Fibroblast of skin of abdomen (primary cell): ENCODE results near the gene NKAIN2.
"Not testable (repeated sequence)": the region's sequence is repeated elsewhere in the genome, so short reads cannot be mapped to it uniquely, and the experiment has no call there.

ENCODE experiments used
- DNase-seq: peaks from one replicate; pipeline ENCODE4 v3.0.0-alpha.2; 2013

NKAIN2 gene

DNA sequence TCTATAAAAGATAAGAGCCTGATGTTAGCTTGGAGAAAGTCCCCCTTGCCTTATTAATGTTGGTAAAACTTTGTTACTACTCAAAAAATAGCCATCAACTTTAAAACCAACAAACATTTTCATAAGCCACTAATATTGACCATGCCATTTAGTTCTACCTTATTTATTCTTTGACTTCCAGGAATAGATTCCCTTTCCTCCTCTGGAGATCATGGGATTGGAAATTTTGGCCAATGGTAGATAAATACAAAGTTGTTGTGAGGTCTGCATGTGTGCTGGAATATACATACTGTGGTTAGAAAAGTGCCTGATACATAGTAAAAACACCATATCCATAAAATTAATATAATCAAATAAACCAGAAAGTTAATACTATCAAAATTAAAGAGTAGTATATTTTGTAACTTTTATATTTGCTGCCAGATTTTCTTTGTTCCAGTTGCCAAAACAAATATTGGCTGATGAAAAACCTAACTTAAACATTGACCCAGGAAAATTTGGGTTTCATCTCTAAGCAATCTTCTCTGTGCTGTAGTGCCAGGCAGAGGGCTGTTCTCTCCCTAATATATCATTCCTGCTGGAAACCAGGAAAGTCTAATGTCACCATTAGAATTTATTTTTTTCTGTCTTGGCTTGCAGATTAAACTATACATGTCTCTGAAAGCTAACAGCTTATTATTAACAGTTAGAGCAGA, 169.1 kb downstream of the NKAIN2 start:
- DNase-seq = no peak

DNA sequence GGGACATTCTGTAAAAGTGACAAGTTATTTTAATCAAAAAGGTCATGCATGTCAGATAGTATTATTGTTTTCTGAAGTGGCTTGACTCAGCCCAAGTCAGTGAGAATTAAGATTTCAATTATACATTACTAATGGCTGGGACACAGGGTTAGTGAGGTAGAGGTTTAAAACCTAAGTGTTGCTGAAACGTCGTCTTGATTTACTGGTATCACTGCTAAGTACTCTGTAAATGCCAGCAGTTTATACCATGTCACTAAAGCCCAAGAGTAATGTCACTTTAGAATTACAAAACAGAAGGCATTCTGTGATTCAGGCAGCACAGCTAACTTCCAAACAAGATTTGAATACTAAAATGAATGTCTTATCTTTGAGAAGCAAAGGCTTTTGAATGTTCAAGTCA, 176.6 kb downstream of the NKAIN2 start:
- no peak for DNase-seq

DNA sequence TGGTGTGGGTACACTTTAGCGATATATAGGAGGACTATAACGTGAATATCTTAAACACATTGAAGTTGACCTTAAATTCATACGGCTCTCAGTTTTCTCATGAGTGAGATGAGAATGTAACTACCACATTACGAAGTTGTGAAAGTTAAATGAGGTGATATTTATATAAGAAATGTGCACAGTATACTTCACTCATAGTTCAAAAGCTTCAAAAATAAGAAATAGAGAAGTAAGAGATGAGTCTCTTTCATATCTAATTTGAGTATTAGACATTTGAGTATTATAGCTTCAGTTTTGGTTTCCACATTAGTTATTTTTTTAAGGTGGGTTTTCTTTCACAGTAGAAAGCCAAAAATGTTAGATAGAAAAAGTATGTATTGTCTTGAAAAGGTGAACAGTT, 183.3 kb downstream of the NKAIN2 start:
- no peak for DNase-seq

DNA sequence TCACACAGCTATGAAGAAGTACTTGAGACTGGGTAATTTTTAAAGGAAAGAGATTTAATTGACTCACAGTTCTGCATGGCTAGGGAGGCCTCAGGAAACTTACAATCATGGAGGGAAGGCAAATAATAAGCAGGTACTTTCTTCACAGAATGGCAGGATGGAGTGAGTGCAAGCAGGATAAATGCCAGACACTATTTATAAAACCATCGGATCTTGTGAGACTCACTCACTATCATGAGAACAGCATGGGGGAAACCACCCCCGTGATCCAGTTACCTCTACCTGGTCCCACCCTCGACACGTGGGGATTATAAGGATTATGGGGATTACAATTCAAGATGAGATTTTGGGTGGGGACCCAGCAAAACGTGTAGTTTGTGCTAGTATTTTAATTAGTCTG, 186.3 kb downstream of the NKAIN2 start:
- DNase-seq = not testable (repeated sequence)

DNA sequence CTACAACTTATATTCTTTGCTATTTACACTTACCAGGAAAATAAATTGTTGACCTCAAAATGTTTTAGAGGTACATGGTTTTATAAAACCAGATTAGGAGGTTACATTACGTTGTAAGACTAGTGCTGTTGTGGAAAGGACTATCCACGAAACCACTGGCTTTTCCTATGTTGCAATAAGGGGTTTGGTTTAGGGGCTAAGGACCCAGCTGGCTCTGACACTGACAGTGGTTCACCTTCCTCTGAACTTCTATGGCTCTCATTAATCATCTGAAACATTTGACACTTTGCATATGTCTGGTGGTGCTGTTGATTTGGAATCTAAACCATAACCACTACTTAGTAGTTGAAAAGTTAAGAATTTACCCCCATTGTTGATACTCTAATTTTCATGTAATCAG, 186.7 kb downstream of the NKAIN2 start:
- no peak for DNase-seq

DNA sequence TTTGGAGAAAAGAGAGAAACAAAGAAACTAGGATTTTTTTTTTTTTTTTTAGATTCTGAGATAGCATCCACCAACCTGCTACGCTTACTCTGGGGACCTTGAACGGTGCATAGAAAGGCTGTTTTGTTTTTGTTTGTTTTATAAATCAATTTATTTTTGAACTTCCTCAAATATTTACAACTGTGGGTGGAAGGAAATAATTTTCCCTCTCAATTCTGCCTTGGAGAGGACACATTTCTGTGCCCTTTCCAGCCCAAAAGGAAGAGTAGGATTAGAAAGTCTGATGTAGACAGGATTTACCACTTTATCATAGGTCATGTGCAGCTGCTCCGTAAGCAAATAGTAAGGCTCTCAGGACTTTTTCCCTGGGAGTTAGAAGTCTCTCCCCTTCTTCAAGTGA, 190.5 kb downstream of the NKAIN2 start:
- no peak for DNase-seq

DNA sequence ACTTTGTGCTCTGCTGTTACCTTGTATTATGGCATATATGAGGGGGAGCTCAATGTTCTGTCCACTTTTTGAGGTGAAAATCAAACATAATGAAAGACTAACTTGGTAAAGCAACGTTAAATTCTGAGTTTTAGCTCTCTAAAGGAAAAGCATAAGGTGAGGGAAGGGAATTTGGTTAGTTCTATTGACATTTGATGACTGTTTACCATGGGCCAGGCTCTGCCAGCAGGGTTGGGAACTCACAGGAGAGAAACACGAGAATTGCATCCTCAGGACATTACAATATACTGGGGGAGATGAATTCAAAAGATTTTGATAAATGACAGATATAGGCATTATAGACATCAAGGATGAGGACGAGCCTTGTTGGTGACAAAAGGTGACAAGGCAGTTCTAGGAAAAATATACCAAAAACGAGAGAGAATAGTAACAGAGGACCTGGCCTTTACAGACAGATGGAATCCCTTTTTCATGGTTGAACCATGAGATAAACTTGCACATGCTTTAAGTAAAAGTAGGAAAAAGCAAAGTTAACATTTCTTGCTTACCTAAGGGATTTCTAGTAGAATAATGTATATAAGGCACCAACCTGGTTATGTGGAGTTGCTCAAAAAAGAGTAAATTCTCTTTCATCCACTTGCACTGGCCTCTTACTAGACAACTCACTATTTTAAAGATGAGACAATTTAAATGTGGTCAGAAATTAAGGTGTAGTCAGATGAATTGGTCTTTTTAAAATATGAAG, 191.4 kb downstream of the NKAIN2 start:
- DNase-seq = no peak

DNA sequence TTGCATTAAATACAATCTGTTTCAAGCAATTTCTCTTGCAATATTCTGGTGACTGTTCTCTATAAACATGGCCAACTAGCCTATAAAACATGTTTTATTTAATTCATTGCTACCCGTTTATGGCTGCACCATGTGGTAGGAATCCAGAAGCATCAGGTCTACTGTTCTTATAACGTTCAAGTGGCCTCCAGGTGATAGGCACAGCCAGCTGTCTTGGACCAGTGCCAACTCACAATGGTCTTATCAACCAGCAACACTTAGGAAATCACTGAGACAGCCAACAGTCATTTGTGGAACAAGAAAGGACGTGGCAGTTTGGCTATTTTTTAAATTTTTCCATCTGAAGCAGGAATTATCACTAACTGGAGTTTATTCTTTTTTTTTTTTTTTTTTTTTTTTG, 193.6 kb downstream of the NKAIN2 start:
- no peak for DNase-seq

DNA sequence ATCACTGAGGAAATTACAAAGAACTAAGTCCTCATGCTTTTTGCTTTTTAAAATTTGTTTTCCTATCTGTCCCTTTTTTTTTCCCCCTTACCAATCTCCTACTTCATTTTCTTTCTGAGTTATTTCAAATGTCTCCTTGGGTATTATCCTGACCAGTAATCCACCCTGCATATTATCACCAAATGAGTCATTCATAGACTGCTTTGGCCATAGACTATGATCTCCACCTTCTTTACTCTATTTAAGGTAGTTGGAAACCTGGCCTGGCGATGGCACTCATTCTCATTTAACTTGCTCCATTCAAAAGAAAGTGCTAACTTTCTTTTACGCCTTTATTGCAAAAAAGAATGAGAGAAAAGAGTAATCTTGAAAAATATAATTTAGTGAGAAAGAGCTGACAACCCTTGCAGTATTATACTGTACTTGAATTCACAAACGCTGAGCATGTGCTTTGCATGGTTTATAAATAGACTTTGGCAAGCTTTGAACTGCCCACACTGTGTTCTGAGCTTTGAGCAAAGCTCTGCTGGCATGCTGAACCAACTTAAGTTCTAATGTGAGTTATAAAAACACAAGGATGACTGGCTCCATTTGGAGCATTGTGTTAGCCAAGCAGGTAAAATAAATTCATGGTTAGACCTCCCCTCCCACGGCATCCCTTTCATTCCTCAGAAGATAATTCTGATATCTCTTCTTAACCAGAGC, 198.9 kb downstream of the NKAIN2 start:
- no peak for DNase-seq

DNA sequence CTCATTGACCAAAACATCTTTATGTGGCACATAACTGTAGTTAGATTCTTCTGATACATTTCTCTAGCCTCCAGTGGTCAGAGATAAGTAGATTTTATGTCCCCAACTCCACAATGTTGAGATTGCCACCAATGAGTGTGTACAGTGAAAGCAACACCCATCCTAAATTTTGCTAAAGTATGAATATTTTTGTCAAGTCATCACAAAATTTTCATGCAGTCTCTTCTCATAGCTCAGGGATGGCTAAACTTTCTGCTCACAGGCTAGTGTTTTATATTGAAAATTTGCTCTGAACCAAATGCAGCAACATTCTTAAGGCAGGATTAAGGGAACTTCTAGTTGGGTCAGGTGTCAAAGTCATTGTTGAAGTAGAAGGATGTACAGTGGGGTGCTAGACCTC, 203.6 kb downstream of the NKAIN2 start:
- DNase-seq = no peak

DNA sequence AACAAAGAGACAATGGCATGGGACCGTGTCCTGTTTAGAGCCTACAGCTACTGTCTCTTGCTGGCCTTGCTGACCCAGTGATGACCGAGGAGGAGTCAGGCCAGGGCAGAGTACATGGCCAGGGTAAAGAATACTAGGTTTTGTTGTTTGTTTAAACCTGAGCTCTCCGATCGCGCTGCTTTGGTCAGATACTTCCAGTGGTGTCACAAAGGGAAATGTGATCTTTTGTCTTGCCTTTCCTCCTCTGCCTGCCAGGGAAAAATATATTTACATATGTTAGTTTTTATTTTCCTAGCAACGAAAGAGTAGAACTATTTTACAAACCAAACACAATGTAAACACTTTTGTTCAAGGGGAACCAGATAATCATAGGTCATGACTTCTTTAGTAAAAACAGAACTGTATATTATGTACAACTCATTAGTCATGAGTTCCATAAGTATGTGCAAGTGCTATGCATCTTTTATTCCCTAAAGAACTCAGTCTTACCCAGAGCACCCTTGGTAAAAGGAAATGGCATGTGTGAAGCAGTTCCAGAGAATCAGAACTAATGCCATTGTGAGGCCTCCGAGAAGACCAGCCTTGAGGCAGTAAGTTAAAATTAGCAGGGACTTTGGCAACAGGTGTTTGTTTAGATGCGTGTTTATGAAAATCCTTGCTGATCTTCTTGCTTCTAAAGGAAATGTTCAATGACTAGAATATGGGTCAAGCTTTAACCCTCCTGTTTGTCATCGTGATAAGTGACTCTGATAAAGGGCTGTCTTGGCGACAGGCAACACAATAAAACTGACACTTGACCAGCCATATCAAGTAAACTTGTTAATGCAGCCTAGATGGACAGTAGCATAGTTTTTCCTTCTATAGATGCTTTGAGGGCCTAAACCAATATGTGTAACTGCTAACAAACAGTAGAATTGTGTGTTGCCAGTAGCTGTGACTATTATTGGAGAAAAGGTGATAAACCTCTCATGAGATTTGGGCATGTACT, 204.6 kb downstream of the NKAIN2 start:
- DNase-seq = no peak

DNA sequence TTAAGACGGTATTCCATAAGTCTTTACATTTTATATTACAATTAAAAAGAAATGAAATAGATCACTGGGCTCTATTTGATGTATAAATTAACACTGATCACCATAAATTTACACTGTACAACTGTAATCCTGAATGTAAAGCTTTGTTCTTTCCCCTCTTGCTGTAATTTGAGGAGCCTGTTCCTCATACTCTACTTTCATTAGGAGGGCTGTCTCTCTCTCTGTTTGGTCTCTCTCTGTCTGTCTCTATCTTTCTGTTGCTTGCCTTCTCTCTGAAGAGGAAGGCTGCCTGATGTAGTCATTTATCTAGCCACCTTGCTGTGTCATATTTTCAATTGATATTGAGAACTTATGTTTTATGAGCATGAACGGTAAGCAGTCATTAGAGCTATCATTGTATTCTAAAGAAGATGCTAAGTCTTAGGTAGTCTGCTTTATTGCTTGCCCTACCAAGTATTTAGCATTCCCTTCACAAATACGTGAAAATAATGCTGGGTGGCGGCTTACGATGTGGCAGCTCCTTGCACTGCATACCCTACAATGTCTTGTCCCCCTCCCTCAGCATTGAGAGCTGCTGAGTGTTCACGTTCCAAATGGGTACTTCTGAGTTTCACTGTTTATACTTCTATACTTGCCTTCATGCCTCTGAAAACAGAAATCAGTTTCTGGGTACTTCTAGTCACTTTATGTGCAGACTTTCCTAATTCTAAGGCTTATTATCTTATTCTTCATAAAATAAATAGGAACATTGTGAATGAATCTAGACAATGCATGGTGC, 205.5 kb downstream of the NKAIN2 start:
- no peak for DNase-seq

DNA sequence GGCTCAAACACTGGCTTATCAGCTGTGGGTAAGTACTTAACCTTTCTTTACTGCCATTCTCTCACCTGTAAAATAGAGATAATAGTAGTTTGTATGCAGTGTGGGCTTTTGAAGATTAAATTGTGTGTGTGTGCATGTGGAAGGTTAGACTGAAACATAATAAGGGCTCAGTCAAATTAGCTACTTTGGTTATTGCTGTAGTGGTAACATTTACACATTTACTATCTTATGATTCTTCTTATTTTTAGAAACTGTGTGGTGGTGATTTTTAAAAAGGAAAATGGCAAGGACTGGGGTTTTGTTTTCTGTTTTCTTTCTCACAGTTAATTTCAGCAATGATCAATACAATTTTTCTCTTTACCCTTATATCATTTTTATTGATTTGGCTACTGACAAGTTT, 206.9 kb downstream of the NKAIN2 start:
- no peak for DNase-seq

DNA sequence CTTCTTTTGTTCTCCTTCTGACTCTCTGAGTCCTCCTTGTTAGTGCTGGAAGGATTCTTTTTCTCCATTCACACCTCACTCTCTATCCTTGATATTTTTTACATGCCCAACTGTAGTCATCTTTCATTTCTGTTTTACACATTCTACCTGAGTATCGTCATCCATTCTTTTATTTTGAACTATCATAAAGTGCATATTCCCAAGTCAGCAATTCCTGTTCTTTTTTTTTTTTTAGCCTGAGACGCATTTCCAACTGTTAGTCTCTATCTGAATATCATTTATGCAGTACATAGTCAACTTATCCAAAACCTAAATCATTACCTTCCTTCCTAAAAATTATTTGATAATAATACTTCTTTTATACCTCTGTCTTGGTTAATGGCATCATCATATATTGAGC, 207.5 kb downstream of the NKAIN2 start:
- no peak for DNase-seq

DNA sequence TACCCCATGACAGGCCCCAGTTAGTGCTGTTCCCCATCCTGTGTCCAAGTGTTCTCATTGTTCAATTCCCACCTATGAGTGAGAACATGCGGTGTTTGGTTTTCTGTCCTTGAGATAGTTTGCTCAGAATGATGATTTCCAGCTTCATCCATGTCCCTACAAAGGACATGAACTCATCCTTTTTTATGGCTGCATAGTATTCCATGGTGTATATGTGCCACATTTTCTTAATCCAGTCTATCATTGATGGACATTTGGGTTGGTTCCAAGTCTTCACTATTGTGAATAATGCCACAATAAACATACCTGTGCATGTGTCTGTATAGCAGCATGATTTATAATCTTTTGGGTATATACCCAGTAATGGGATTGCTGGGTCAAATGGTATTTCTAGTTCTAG, 218.4 kb downstream of the NKAIN2 start:
- DNase-seq = not testable (repeated sequence)

DNA sequence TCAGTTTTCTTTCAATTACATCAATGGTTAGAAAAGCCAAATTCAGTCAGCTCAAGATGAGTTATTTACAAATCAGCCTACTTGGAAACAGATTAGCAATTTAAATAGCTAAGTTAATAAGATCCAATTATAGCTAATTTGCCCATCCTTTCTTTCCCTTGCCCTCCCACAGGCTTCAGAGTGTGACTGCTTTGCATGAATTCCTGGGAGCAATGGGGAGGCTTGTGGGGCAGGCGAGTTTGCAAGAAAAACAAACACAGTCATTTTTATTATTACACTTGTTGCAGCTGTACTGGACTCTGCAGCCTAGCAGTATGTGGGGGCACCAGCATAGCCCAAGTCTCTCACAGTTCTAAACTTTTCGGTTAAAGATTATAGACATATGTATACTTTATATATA, 219.0 kb downstream of the NKAIN2 start:
- no peak for DNase-seq

DNA sequence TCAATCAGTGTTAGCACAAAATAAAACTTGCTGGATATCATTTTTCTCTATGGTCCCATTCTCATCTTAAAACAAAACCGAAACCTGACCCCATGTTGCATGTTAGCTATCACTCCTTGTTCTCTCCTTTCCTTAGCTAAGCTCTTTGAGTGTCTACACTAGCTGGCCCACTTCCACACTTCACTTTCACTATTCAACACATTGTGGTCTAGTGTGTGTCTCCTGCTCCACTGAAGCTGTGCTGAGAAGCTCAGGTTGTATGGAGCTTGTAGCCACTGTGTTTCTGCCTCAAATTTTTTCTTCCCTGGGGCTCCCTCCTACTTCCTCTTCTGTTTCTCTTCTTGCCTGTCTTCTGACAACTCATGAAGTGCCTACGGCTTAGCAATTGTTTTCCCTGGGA, 223.0 kb downstream of the NKAIN2 start:
- no peak for DNase-seq

DNA sequence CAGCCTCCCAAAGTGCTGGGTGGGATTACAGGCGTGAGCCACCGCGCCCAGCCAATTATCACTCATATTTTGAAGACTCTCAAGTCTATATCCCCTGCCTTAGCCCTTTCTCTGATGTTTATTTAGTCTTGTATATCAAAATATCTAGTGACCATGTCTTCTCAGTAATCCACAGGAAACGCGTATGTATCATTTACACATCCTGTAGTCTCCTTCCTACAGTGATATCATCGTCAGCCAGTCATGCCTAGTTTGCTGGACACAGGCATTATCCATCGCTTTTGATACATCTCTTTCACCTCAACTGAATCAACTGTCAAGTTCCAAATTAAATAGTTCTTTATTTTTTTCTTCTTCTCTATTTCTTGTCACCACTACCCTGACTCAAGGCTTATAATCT, 223.7 kb downstream of the NKAIN2 start:
- DNase-seq = no peak

DNA sequence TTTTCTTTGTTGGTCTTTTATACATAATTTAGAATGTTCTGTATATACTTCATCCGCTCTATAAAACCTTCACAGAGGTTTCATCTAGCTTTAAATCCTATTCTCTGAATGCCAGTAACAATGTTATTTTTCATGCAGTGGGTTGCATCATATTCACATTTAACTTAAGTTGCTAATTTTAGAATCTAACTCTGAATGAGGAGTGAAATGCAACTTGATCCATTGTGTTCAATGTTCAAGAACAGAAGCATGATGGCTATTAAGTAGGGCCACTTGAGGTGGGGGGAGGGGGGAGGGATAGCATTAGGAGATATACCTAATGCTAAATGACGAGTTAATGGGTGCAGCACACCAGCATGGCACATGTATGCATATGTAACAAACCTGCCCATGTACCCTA, 224.5 kb downstream of the NKAIN2 start:
- DNase-seq = no peak

DNA sequence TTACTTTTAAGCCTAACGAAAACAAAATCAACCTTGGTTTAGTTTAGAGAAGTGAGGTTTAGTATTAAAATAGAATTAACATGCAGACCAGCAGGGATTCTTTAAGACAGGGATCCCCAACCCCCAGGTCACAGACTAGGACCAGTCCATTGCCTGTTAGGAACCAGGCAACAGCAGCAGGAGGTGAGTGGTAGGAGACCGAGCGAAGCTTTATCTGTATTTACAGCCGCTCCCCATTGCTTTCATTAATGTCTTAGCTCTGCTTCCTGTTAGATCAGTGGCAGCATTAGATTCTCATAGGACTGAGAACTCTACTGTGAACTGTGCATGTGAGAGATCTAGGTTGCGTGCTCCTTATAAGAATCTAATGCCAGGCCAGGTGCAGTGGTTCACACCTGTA, 225.9 kb downstream of the NKAIN2 start:
- DNase-seq = no peak

DNA sequence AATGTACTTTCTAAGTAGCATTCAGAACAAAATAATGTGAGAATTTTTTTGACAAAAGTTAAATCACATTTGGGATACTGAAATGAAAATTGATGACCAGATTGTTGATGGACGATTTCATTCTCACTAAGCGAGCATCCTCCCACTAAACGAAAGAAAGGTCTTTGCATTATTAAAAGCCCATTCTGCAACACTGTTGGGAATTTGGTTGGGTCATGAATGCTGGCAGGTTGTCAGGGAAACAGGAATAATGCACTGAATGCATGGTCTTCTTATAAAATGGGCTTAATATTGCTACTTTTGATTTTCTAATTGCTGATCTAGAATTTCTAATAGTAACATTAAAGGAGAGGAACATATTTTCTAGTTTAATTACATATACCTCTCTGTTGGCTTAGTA, 229.8 kb downstream of the NKAIN2 start:
- no peak for DNase-seq

DNA sequence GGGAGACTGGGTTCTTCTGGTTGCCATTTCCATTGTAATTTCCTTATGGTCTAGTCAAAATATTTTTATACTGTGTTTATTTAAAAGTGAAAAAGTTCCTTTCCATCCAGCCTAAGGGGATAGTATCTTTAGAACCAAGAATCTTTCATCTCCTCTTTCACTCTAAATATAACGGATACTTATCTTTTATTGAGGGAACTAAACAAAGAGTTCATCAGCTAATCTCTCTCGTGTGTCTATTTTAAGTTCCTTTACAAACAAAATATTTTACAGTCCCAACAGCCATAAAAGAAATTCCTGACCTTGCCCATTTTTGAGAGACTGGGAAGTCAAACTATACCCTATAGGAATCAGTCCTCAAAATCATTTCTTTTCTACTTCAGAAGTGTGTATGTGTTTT, 232.7 kb downstream of the NKAIN2 start:
- no peak for DNase-seq
